Suprapubic skin (tissue), 4 donors: ENCODE data around the gene C1orf146.
"Not testable (repeated sequence)": the region's sequence is repeated elsewhere in the genome, so short reads cannot be mapped to it uniquely, and the experiment has no call there.

Experiments used
- CTCF ChIP-seq, 2 donors: fragments of 200-600 bp in 1 of 2; fragments of 450-650 bp in 1 of 2; sonication (generic) in 1 of 2; IDR thresholded peaks; one replicate each; pipeline ENCODE4 v1.5.1; 2016 to 2019; ENCODE audit warnings: antibody characterized with exemption in 2 of 2, mild to moderate bottlenecking in 1 of 2, moderate library complexity in 1 of 2
- EP300 ChIP-seq: sonication (generic); formaldehyde crosslinking; IDR thresholded peaks from one replicate; pipeline ENCODE4 v1.6.1; 2017; ENCODE audit warnings: antibody characterized with exemption
- POLR2A ChIP-seq, 2 donors: fragments of 450-650 bp; IDR thresholded peaks; one replicate each; pipeline ENCODE4 v1.6.1; 2017; ENCODE audit warnings: antibody characterized with exemption in 2 of 2, mild to moderate bottlenecking in 2 of 2, moderate library complexity in 2 of 2
- POLR2AphosphoS5 ChIP-seq, 3 donors: sonication (generic); formaldehyde crosslinking; IDR thresholded peaks; one replicate each; pipeline ENCODE4 v1.6.1; 2017; ENCODE audit warnings: antibody characterized with exemption in 3 of 3

DNA sequence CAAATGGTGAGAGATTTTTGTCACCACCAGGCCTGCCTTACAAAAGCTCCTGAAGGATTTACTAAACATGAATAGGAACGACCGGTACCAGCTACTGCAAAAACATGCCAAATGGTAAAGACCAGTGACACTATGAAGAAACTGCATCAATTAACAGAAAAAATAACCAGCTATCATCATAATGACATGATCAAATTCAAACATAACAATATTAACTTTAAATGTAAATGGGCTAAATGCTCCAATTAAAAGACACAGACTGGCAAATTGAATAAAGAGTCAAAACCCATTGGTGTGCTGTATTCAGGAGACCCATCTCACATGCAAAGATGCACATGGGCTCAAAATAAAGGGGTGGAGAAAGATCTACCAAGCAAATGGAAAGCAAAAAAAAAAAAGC, 63.7 kb downstream of the C1orf146 start:
- TF ChIP-seq CTCF (IDR thresholded peaks at IDR 0.05); EP300; POLR2AphosphoS5 (IDR thresholded peaks at IDR 0.05); POLR2A (IDR thresholded peaks at IDR 0.05): not testable (repeated sequence)
